ENCODE results near the gene CDH26.

The CDH26 gene

GRCh38 chr20:59944726-59945125 lies 13.5 kb upstream of the CDH26 start:
- no peak for TF ChIP-seq CTCF (IDR thresholded peaks at IDR 0.05)

GRCh38 chr20:59945175-59945574 lies 13.0 kb upstream of the CDH26 start:
- no peak for TF ChIP-seq CTCF (IDR thresholded peaks at IDR 0.05)

- no peak for TF ChIP-seq CTCF (IDR thresholded peaks at IDR 0.05)
Measured at GRCh38 chr20:59945731-59946130, 12.5 kb upstream of the CDH26 start.

- TF ChIP-seq CTCF (IDR thresholded peaks at IDR 0.05): no peak
Measured at GRCh38 chr20:59947376-59947775, 10.8 kb upstream of the CDH26 start.

GRCh38 chr20:59948212-59948611 lies 10.0 kb upstream of the CDH26 start:
- TF ChIP-seq CTCF (IDR thresholded peaks at IDR 0.05): no peak

- TF ChIP-seq CTCF (IDR thresholded peaks at IDR 0.05): peak; percentile 76
Measured at GRCh38 chr20:59948828-59949720, 9.1 kb upstream of the CDH26 start.

GRCh38 chr20:59949911-59950310 lies 8.3 kb upstream of the CDH26 start:
- TF ChIP-seq CTCF (IDR thresholded peaks at IDR 0.05): no peak
